ENCODE measurements around the gene FAM20A. TPM values are rescaled to one million over a fixed set of nuclear protein-coding genes. Genes with fewer than 3 reads are reported as not detected.
"Not testable (repeated sequence)": the region's sequence is repeated elsewhere in the genome, so short reads cannot be mapped to it uniquely, and the experiment has no call there.

The FAM20A gene
- total RNA-seq, 2 donors from 2014 or later, result not detected

DNA sequence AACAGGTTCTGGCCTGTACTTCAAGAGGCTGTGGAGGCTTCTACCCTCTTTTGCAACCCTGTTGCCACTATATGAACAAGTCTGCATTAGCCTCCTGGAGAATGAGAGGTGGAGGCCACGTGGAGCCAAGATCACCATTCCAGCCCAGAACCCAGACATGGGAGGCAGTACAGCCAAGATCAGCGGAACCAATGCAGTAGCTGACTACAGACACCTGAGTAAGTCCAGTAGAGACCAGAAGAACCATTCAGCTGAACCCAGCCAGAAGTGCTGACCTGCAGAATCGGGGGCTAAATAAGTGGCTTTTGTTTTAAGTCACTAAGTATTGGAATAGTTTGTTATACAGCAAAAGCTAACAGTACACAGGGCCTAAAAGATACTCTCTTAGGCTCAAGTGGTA, 12.1 kb downstream of the FAM20A start:
- no peaks in the 10 kb centered on the region for H3K9me3 Mint-ChIP-seq
- DNase-seq (ENCODE audit: low spot score) (no peak), ATAC-seq (no peak)
- no peaks in the 10 kb centered on the region for H3K36me3 Mint-ChIP-seq
- no peak overlapping the region for H3K27ac Mint-ChIP-seq
- H3K4me3 Mint-ChIP-seq, result no peak overlapping the region
- H3K4me1 Mint-ChIP-seq (ENCODE audit: low read depth in 2 of 2), result no peaks in the 10 kb centered on the region
- H3K27me3 Mint-ChIP-seq, result peaks cover 18 to 25% of the 10 kb centered on the region in 2 donors

DNA sequence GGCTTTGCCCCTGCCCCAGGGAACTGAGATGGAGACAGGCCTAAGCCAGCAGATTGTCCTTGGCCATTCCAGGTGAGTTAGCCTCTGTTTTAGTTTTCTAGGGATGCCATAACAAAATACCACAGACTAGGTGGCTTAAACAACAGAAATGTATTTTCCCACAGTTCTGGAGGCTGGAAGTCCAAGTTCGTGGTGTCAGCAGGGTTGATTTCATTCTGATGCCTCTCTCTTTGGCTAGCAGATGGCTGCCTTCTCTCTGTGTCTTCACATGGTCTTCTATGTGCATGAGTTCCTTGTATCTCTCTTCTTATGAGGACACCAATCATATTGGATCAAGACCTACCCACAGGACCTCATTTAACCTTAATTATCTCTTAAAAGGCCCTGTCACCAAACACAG, 12.8 kb downstream of the FAM20A start:
- Mint-ChIP-seq H3K9me3 (no peaks in the 10 kb centered on the region), H3K4me3 (no peak overlapping the region), H3K27me3 (peaks cover 12 to 19% of the 10 kb centered on the region in 2 donors), H3K4me1 (ENCODE audit: low read depth in 2 of 2) (no peaks in the 10 kb centered on the region), H3K27ac (no peak overlapping the region), H3K36me3 (no peaks in the 10 kb centered on the region)
- DNase-seq (ENCODE audit: low spot score) (no peak), ATAC-seq (no peak)

DNA sequence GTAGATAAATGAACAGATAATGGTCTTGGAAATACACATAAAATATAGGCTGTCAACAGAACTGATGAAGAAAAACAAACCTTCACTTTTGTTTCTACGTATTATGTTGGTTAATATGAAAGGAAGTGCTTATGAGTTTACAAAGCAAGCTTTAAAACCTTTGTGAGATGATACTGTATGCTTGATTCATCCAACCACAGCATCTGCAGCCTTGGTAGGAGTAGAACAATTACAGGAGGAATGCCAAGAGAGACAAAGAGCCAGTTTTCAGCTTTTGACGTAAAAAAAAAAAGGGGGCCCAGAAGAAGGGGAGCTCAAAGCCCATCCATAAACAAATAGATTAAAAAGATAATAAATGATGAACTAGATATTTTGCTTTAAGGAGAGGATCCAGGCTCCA, 13.3 kb downstream of the FAM20A start:
- Mint-ChIP-seq H3K4me1 (ENCODE audit: low read depth in 2 of 2) (no peaks in the 10 kb centered on the region), H3K4me3 (no peak overlapping the region), H3K27me3 (peaks cover 10 to 14% of the 10 kb centered on the region in 2 donors), H3K9me3 (no peaks in the 10 kb centered on the region), H3K36me3 (no peaks in the 10 kb centered on the region), H3K27ac (no peak overlapping the region)
- DNase-seq (ENCODE audit: low spot score) (no peak), ATAC-seq (no peak)

DNA sequence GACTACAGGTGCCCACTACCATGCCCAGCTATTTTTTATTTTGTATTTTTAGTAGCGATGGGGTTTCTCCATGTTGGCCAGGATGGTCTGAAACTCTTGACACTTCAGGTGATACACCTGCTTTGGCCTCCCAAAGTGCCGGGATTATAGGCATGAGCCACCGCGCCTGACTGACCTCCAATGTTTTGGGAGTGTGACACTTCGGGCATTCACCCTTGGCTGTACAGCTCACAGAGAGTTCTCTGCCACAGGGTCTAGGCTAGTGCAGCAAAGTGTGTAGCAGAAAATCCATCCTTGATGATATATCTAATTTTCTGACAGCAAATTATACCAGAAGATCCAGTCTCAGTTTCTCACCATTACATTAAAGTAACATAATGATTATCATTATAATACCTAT, 14.1 kb downstream of the FAM20A start:
- H3K36me3 Mint-ChIP-seq, result no peaks in the 10 kb centered on the region
- H3K4me3 Mint-ChIP-seq, result no peak overlapping the region
- no peaks in the 10 kb centered on the region for H3K9me3 Mint-ChIP-seq
- ATAC-seq, result no peak
- no peak overlapping the region for H3K27ac Mint-ChIP-seq
- peaks cover 6% of the 10 kb centered on the region in 2 donors for H3K27me3 Mint-ChIP-seq
- no peak for DNase-seq (ENCODE audit: low spot score)
- no peaks in the 10 kb centered on the region for H3K4me1 Mint-ChIP-seq (ENCODE audit: low read depth in 2 of 2)

DNA sequence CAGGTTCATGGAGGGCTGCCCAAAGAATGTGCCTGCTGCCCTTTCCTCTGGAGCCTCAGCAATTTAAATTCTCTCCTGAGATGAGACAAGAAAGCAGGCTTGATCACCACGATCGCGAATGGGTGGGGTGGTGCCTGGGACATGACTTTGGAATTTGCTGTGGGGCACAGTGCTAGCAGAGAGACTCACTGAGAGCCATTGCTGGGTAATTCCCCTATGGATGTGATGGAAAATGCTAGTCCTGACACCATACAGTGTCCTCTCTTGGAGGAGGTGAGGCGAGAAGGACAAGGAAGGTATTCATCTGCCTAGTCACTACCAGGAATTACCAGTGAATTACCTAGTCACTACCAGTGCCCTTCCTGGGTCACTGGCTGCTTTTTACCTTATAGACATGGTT, 15.5 kb downstream of the FAM20A start:
- ATAC-seq, result no peak
- no peak for DNase-seq (ENCODE audit: low spot score)
- Mint-ChIP-seq H3K9me3 (no peaks in the 10 kb centered on the region), H3K4me3 (no peak overlapping the region), H3K4me1 (ENCODE audit: low read depth in 2 of 2) (no peaks in the 10 kb centered on the region), H3K27ac (no peak overlapping the region), H3K27me3 (no peaks in the 10 kb centered on the region), H3K36me3 (no peaks in the 10 kb centered on the region)

DNA sequence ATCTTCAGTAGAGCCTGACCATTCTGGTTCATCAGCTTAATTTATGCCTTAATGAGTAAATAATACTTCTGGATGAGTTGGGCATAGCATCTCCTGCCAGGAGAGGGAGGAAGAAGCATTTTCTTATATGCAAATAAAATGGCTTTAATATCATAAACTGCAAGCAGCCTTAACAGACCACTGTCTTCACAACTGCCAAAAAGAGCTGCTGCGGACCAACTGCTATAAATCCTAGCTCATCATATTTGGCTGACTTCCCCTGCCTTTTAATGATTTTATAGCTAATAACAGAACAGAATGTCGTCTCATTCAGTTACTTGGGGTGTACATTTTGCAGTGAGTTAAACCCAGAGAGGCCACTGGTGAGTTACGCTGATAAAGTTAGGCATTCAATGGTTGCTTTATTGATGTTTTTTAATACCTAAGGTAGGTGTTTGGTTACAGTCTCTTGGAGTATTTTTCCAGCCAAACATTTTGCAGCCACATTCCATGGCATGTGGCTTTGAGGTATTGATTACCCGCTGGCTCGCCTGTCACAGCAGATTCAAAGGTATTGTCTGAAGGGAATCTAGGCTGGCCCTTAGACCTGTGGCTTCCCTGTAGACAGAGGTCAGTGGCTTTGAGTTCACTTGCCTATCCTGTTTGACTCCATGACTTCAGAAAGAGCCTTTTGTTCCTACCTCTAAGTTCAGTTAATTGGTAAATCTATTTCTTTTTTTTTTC, 16.4 kb downstream of the FAM20A start:
- DNase-seq (ENCODE audit: low spot score) (no peak), ATAC-seq (no peak)
- no peaks in the 10 kb centered on the region for H3K9me3 Mint-ChIP-seq
- H3K36me3 Mint-ChIP-seq, result no peaks in the 10 kb centered on the region
- no peak overlapping the region for H3K4me3 Mint-ChIP-seq
- no peaks in the 10 kb centered on the region for H3K4me1 Mint-ChIP-seq (ENCODE audit: low read depth in 2 of 2)
- no peak overlapping the region for H3K27ac Mint-ChIP-seq
- no peaks in the 10 kb centered on the region for H3K27me3 Mint-ChIP-seq

DNA sequence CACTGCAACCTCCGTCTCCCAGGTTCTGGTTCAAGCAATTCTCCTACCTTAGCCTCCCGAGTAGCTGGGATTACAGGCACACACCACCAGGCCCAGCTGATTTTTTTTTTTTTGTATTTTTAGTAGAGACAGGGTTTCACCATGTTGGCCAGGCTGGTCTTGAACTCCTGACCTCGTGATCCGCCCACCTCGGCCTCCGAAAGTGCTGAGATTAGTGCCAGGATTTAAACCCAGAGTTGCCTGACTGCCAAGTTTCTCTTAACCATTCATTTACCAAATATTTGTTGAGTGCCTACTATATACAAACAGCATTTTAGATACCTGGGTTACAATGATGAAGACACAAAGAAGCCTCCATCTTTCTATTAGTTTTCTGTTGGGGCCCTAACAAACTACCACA, 18.3 kb downstream of the FAM20A start:
- ATAC-seq; H3K27ac Mint-ChIP-seq; H3K36me3 Mint-ChIP-seq; DNase-seq (ENCODE audit: low spot score); H3K4me3 Mint-ChIP-seq; H3K4me1 Mint-ChIP-seq (ENCODE audit: low read depth in 2 of 2); H3K27me3 Mint-ChIP-seq; H3K9me3 Mint-ChIP-seq: not testable (repeated sequence)

DNA sequence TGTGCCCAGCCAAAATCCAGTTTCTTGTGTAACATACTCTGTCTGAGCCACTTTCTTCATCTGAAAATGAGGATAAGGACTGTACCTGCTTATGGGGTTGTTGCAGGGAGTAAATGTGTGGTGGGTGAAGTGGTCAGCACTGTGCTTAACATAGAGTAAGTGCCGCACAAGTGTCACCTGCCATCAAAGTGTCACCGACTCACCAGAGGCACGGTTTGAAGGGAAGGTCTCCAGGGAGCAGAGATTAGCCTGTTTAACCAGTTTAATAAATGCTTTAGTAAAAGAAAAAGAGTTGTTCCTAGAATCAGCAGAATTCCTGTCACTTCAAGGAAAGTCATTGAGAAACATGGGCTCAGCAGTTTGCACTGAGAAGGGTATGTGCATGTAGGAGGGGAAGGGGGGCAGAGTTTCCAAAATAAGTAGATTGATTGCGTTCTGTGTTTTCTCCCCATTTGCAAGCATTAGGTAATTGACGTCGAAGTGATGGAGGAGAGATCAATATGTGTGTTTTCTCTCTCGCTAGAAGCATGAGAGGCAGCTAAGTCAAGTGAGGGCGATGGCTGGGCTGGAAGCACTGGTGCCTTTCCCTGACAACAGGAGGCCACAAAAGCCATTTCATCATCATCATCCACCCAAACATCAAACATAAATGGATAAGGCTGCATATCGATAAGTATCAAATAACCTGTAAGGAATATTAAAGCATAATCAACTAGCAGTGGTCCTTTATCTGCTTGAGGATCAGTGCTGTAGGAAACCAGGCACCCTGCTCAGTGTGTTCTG, 19.1 kb downstream of the FAM20A start:
- Mint-ChIP-seq H3K27me3 (no peaks in the 10 kb centered on the region), H3K9me3 (no peaks in the 10 kb centered on the region), H3K27ac (no peak overlapping the region), H3K36me3 (no peaks in the 10 kb centered on the region), H3K4me1 (ENCODE audit: low read depth in 2 of 2) (no peaks in the 10 kb centered on the region), H3K4me3 (no peak overlapping the region)
- ATAC-seq (no peak), DNase-seq (ENCODE audit: low spot score) (no peak)

DNA sequence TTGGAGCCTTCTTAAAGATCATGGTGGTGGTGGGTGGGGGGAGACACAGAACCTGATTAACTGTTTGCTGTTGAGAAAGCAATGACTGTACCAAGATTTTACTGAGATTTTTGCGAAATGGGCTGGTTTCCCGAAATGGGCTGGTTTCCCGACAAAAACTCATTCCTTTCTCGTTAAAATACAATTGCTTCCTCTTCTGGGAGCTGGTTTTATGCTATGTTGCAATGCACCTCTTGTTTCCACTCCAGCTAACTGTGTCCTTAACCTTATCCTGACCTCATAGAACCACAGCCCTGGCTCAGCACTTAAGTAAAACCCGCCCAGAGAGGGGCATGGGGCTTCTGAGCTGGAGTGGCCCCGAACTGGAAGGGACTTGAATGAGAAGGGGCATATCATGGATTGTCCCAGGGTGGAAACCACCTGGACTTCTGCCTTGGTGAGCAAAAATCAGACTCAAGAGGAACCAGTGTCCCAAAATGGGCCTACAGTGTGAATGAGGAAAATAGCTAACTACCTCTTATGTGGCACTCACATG, 20.9 kb downstream of the FAM20A start:
- Mint-ChIP-seq H3K27ac (no peak overlapping the region), H3K27me3 (no peaks in the 10 kb centered on the region), H3K4me1 (ENCODE audit: low read depth in 2 of 2) (no peaks in the 10 kb centered on the region), H3K9me3 (no peaks in the 10 kb centered on the region), H3K36me3 (no peaks in the 10 kb centered on the region), H3K4me3 (no peak overlapping the region)
- no peak for DNase-seq (ENCODE audit: low spot score)
- ATAC-seq, result no peak

DNA sequence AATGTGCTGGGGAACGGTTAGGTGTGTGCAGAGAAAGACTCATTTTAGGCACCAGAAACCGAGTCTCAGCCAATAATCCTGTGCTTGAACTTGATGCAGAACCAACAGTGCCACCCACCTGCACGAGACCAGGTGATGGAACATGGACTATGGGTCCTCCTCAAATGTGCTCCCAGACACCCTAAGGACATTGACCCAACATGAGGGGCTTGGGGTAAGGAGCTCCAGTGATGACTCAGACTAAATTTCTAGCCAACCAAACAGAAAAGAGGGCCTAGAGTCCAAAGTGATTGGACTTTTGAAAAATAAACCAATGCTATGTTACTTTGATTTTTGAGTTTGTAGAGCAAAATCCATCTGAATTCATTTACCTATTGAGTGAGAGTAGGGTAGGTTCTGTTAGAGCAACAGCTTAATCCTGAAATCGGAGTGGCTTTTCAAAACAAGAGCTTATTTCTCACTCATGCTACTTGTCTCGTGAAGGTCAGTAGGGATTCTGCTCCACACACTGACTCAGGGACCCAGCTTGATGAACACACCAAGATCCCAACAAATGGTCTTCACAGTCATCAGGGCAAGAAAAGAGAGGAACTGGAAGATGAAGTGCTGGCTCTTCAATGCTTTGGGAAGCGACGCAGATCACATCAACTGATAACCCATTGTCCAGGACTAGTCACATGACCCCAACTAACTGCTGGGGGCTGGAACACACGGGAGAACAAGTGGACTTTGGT, 21.8 kb downstream of the FAM20A start:
- H3K36me3 Mint-ChIP-seq, result no peaks in the 10 kb centered on the region
- ATAC-seq (no peak), DNase-seq (ENCODE audit: low spot score) (no peak)
- no peaks in the 10 kb centered on the region for H3K27me3 Mint-ChIP-seq
- H3K4me1 Mint-ChIP-seq (ENCODE audit: low read depth in 2 of 2), result no peaks in the 10 kb centered on the region
- H3K9me3 Mint-ChIP-seq, result no peaks in the 10 kb centered on the region
- H3K27ac Mint-ChIP-seq, result no peak overlapping the region
- no peak overlapping the region for H3K4me3 Mint-ChIP-seq

DNA sequence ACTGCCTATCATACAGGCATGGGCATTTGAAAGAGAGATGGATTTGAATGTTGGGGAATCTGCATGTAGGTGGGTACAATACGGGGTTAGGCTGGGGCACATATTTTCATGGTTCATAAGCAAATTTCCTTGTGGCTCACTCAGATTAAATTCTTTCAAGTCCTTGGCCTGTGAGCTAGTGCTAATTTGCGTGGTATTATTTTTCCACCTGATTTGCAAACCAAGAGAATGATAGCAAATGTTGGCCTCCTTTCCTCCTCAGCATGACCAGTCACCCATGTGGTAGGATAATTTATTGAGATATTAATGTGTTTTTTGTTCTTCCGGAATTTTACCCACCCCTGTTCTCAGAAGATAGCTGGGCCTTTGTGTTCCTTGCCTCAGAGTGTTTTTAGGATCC, 22.9 kb downstream of the FAM20A start:
- ATAC-seq, result no peak
- no peaks in the 10 kb centered on the region for H3K36me3 Mint-ChIP-seq
- no peak overlapping the region for H3K4me3 Mint-ChIP-seq
- H3K9me3 Mint-ChIP-seq, result no peaks in the 10 kb centered on the region
- H3K4me1 Mint-ChIP-seq (ENCODE audit: low read depth in 2 of 2), result no peaks in the 10 kb centered on the region
- no peak for DNase-seq (ENCODE audit: low spot score)
- no peak overlapping the region for H3K27ac Mint-ChIP-seq
- no peaks in the 10 kb centered on the region for H3K27me3 Mint-ChIP-seq

DNA sequence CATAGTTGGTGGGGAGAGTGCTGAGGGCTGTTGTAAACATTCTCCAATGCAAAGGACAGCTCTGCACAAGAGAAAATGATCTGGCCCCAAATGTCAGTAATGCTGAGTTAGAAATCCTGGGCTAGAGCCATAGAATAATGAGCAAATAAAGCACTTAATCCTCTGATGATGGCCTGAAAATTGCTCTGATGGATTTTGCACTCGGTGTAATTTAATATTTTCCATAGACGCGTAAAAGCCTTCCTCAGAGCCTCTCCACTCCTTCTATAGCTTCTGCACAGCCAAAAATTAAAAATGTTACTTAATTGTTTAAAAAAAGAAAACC, 23.7 kb downstream of the FAM20A start:
- Mint-ChIP-seq H3K27me3 (no peaks in the 10 kb centered on the region), H3K36me3 (no peaks in the 10 kb centered on the region), H3K4me1 (ENCODE audit: low read depth in 2 of 2) (no peaks in the 10 kb centered on the region), H3K9me3 (no peaks in the 10 kb centered on the region), H3K27ac (no peak overlapping the region), H3K4me3 (no peak overlapping the region)
- DNase-seq (ENCODE audit: low spot score) (no peak), ATAC-seq (no peak)

DNA sequence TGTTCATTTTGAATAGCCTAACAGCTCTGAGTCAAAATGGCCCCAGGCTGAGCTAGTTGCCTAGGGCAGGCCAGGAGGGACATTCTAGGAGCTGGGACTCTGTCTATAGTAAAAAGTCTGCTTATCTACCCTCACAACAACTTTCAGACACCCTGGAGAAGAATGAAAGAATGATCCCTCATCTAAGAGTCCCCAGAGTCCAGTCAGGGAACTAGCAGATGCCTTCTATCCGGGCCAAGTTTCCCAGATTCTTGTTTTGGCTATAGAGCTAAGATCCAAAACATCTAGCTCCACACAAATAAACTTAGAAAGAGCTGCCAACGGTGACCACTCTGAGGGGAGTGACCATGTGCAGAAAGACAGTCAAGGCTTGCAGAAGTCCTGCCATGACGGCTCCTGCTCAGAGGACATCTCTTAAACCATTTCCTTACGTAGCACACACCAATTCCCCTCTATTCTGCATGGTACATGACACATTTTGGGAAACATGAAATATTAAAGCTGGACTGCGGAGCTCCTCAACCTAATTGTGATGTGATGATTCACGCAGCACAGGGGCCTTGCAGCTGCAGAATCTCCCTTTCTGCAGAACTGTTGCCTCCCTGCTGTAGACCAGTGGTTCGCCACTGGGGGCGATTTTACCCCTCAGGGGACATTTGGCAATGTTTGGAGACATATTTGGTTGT, 24.2 kb downstream of the FAM20A start:
- H3K4me1 Mint-ChIP-seq (ENCODE audit: low read depth in 2 of 2), result no peaks in the 10 kb centered on the region
- H3K9me3 Mint-ChIP-seq, result no peaks in the 10 kb centered on the region
- no peaks in the 10 kb centered on the region for H3K36me3 Mint-ChIP-seq
- no peak overlapping the region for H3K4me3 Mint-ChIP-seq
- DNase-seq (ENCODE audit: low spot score) (no peak), ATAC-seq (no peak)
- no peaks in the 10 kb centered on the region for H3K27me3 Mint-ChIP-seq
- H3K27ac Mint-ChIP-seq, result no peak overlapping the region

DNA sequence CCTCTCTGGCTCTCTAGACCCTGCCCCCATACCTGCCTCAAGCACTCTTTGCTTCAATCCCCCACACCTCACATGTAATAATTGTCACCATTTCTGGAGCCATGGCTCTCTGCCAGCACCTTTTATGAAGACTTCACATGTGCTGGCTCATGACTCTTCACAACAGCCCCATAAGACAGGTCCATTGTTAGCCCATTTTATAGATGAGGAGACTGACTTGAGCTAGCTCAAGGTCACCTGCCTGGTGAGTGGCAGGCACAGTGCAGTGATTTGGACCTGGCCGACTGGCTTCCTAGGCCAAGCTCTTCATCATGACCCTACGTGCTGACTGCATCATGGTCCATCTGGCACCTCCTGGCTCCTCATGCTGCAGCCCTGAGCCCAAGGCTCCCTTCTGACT, 25.0 kb downstream of the FAM20A start:
- no peaks in the 10 kb centered on the region for H3K36me3 Mint-ChIP-seq
- no peaks in the 10 kb centered on the region for H3K4me1 Mint-ChIP-seq (ENCODE audit: low read depth in 2 of 2)
- H3K9me3 Mint-ChIP-seq, result no peaks in the 10 kb centered on the region
- H3K4me3 Mint-ChIP-seq, result no peak overlapping the region
- no peak overlapping the region for H3K27ac Mint-ChIP-seq
- DNase-seq (ENCODE audit: low spot score) (no peak), ATAC-seq (no peak)
- no peaks in the 10 kb centered on the region for H3K27me3 Mint-ChIP-seq
